SK-N-MC (cell line): ENCODE results near the gene YARS2.

Source experiments
- EZH2 ChIP-seq: fragments of 200-600 bp; sonication (generic); IDR thresholded peaks from one replicate; pipeline ENCODE4 v1.6.1; 2017; ENCODE audit warnings: antibody characterized with exemption
- FOXP2 ChIP-seq: optimal IDR thresholded peaks from 2 replicates; pipeline ENCODE3; 2011; ENCODE audit warnings: mild to moderate bottlenecking, moderate library complexity; ENCODE audit not compliant: insufficient read depth; ENCODE audit errors: extremely low read length, control extremely low read depth
- POLR2AphosphoS5 ChIP-seq: IDR thresholded peaks from 2 replicates; pipeline ENCODE4 v1.6.1; 2012; ENCODE audit warnings: mild to moderate bottlenecking, low read depth, low read length, borderline replicate concordance

- no peak for TF ChIP-seq EZH2
- TF ChIP-seq POLR2AphosphoS5 = no peak
- no peak for TF ChIP-seq FOXP2
Measured at GRCh38 chr12:32789446-32789845, 33.7 kb upstream of the YARS2 start.
